C4-2B (cell line): ENCODE data around the gene DCHS1.
A peak's percentile ranks its signal among the peaks of the same experiment; 100 is the strongest.

Experiments
- H3K27ac ChIP-seq: fragments of 450-650 bp; 2 replicates; pipeline ENCODE4 v1.5.1; 2017
- CTCF ChIP-seq: fragments of 450-650 bp; conservative IDR thresholded peaks from 2 replicates; pipeline ENCODE4 v1.5.1; 2017; ENCODE audit warnings: mild to moderate bottlenecking
- ZFX ChIP-seq: fragments of 450-650 bp; IDR thresholded peaks from 2 replicates; pipeline ENCODE4 v1.6.1; 2017

The DCHS1 gene

DNA sequence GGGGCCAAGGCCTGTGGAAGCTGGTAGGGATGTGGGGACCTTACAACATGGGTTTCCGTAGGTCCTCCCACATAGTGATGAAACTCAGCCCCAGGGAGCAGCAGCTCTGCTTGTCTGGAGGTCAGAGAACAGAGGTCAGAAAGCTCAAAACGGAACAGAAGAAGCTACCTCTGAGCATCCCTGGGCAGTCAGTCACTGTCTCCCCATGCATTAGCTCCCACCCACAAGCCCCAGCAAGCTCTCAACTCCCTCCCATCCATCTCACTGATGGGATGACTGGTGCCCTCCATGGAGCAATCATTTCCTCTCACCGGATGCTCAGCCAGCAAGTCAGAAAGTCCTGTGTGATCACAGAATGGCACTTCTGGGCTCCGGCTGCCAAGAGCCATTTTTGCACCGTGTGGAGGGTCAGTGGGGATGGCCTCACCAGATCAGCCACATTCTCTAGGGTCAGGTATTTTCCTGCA, 38.3 kb downstream of the DCHS1 start:
- TF ChIP-seq CTCF (no peak), ZFX (no peak)
- no peak overlapping the region for H3K27ac ChIP-seq

DNA sequence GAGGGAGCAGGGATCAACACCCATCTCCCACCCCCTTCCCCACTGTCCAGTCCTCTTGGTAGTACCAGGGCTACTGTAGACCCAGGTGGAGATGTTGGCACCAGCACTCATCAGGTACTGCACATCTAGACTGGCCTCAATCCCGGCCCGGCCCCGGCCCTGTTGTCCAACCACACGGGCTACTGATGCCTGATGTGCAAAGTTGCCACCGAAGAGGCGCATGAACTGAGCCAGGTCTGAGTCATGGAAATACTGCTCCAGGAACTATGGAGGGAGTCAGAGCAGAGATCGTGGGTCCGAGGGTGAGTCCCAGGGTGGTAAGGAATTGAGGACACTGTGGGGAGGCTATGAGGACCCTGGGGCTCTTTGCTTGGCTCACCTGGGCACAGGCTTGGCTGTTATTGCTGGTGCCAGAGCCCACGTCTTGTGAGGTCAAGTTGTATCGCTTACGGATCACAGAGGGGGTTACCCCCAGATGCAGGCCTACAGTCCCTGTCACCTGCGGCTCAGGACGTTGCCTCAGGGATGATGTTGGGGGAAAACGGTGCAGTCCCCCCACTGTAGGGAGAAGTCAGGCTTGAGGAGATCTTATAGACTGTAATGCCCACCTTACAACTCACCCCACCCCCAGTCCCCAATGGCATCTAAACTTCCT, 38.9 kb downstream of the DCHS1 start:
- TF ChIP-seq ZFX (no peak), CTCF (no peak)
- H3K27ac ChIP-seq, result no peak overlapping the region

DNA sequence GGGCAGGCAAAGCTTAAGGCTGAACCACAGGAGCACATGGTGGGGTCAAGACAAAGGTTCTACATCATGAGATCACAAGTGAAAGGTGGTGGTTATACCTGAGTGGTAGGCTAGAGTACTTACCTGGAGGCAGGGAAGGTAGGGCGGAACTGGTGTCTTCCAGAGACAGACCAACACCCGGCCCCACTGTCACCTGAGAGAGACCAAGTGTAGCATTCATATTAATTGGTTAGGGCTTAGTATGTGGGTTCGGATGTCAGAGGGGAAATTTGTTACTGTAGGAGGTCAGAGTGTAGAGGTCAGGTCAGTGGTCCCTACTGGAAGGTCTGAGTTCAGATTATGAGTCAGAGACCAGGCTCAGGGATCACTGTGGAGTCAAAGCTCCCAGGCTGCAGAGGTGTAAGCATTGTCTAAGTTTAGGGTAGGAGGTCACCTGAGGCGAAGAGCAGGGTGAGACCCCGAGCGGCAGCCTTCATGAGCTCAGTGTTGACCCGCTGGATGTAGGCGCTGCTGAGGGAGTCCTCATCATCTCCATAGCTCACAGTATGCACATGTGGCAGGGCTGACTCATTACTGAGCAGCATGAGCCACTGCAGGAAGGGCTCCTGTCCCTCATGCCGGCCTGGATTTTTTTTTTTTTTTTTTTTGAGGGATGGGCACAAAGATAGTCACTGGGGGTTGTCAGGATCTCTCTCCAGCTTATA, 39.6 kb downstream of the DCHS1 start:
- no peak for TF ChIP-seq ZFX
- TF ChIP-seq CTCF, result no peak
- H3K27ac ChIP-seq, result no peak overlapping the region

GRCh38 chr11:6615046-6615445, 40.6 kb downstream of the DCHS1 start:
- no peak overlapping the region for H3K27ac ChIP-seq
- TF ChIP-seq ZFX, result no peak
- no peak for TF ChIP-seq CTCF

DNA sequence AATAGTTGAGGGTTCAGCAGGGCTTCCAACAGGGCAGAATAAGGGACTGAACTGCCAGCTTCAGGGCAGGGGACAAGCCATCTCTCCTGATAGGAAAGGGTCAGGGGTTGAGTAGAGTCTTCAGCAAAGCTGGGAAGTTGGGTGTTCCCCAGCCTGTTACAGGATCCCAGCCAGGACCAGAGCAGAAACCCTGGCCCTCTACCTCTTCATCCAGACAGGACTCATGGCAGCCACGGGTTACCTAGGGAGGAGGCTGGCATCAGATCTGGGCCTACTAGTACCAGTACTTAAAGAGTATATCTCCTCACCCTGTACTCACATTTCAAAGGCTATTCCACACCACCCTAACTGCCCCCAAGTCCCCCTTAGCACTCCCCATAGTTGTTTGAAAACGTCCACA, 41.2 kb downstream of the DCHS1 start:
- TF ChIP-seq CTCF, result no peak
- TF ChIP-seq ZFX, result no peak
- H3K27ac ChIP-seq, result no peak overlapping the region

DNA sequence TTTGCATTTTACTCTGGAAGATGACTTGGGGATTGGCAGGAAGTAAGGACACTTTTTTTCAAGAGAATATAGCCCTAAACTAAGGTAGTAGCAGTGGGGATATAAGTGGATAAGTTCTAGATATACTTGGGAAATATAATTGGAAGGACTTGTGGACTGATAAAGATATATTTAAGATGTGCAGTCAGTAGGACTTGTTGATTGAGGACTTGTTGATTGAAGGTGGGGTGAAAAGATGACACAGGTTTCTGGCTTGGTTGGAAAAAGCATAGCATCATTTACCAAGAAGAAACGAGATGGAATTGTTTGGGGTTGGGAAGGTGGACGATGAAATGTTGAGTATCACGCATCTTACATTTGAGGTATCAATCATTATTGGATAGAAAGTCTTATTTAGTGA, 42.1 kb downstream of the DCHS1 start:
- no peak for TF ChIP-seq CTCF
- H3K27ac ChIP-seq, result peak overlapping the region; percentile 89; the same call in 1 of the 2 replicates

DNA sequence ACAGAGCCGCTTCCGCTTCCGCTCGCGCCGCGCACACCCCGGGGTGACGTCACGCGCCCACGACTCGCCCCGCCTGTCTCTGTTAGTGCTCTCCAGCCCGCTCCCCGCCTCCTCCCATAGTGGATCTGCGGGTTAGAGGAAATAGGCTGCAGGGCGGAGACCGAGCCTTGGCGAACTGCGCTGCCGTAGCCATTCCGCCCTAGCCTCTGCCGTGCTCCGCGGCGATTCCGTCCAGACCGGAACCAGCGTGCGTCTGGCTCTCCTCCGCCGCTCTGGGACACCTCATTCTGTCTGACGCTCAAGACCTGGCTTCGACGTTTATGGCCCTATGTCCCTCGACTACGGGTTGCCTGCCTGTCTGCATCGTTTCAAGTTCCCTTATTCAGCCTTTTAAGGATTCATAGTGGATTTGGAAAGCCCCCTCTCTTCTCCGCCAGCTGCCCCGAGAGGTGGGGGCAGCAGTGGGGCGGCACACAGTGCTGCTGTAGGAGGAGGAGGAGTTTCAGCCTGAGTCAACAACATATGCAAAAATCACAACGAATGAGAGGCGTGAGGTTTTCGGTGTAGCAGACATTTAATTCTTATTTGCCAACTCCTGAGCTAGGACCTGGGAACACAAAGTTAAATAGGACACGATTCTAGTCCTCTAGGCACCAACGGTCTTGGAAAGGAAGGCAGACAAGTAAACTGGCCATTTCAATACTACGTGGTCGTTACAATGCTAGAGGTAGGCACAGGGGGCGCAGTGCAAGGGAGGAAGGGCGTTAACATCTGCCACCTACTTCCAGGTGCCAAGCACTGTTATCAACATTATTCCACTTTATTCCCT, 43.2 kb downstream of the DCHS1 start, which contains the start of gene TAF10:
TSS of gene TAF10 (minus strand) at position 4 of the 829 bp plus-strand sequence. CDS start 27 bp downstream, outside the sequence.
- H3K27ac ChIP-seq, result peak within 1 kb of the TSS; percentile 89
- TF ChIP-seq ZFX (no peak), CTCF (peak; percentile 69)
